A549 (cell line): ENCODE data around the gene SLC10A7. TPM values are rescaled to one million over a fixed set of nuclear protein-coding genes. Genes with fewer than 3 reads are reported as not detected.

Experiments used
- ATAC-seq, 2 experiments: fragments of 200-7000 bp in 1 of 2; fragments of >200 bp in 1 of 2; cut with Nextera tagmentation in 1 of 2; cut with Tn5 transposase in 1 of 2; 3 replicates each; pipeline versions ENCODE4 v1.8.0 to v1.9.1; 2018 to 2020; ENCODE audit warnings: mild to moderate bottlenecking in 1 of 2, moderate library complexity in 1 of 2
- CTCF ChIA-PET: fragments of 300-600 bp; sonication (Branson Sonifier 250); formaldehyde crosslinking; extraction: SDS; loops from one replicate; lab custom pipeline; 2021; ENCODE audit warnings: antibody characterized with exemption, inconsistent platforms; lab: Yijun Ruan, JAX
- POLR2A ChIA-PET: fragments of 350-600 bp; formaldehyde crosslinking; extraction: SDS; loops from one replicate; lab custom pipeline; 2021; ENCODE audit warnings: antibody characterized with exemption, inconsistent platforms; lab: Yijun Ruan, JAX
- DNase-seq, 2 experiments: peaks; one replicate each; pipeline versions ENCODE4 v3.0.0 to v3.0.0-alpha.2; 2011 to 2016; ENCODE audit warnings: low read depth in 1 of 2, low spot score in 1 of 2
- FAIRE-seq: peaks from 2 replicates; lab custom pipeline; 2011; peaks lifted over from hg19 to GRCh38; lab: Jason Lieb, UNC
- H3K27ac ChIP-seq, 2 experiments: fragments of >200 bp; sonication (Bioruptor Twin); formaldehyde crosslinking; 3 replicates each; pipeline ENCODE4 v1.5.1; 2016 to 2017
- H3K4me1 ChIP-seq: fragments of >200 bp; sonication (Bioruptor Twin); formaldehyde crosslinking; 3 replicates; pipeline ENCODE4 v1.6.1; 2016
- H3K4me2 ChIP-seq: fragments of >200 bp; sonication (Bioruptor Twin); formaldehyde crosslinking; 3 replicates; pipeline ENCODE4 v1.6.1; 2016
- H3K4me3 ChIP-seq: fragments of >200 bp; sonication (Bioruptor Twin); formaldehyde crosslinking; 3 replicates; pipeline ENCODE4 v1.5.1; 2016
- H3K9me3 ChIP-seq: fragments of >200 bp; sonication (Bioruptor Twin); formaldehyde crosslinking; 3 replicates; pipeline ENCODE4 v1.6.1; 2016
- BHLHE40 ChIP-seq: IDR thresholded peaks from 2 replicates; pipeline ENCODE4 v1.6.1; 2012; ENCODE audit warnings: low read depth, low read length, inconsistent platforms
- CEBPB ChIP-seq, 2 experiments: fragments of >200 bp in 1 of 2; sonication (Bioruptor Twin) in 1 of 2; formaldehyde crosslinking in 1 of 2; IDR thresholded peaks; 2 replicates each; pipeline ENCODE4 v1.6.1; 2012 to 2016
- CHD4 ChIP-seq: fragments of 200-600 bp; sonication (generic); IDR thresholded peaks from 2 replicates; pipeline ENCODE4 v1.6.1; 2016; ENCODE audit warnings: antibody characterized with exemption, mild to moderate bottlenecking, borderline replicate concordance
- EHMT2 ChIP-seq: fragments of 200-600 bp; sonication (generic); IDR thresholded peaks from 2 replicates; pipeline ENCODE4 v1.6.1; 2016; ENCODE audit warnings: antibody characterized with exemption, low read depth, mild to moderate bottlenecking, moderate library complexity
- EP300 ChIP-seq, 2 experiments: fragments of >200 bp; sonication (Bioruptor Twin); formaldehyde crosslinking; IDR thresholded peaks; 2 replicates in 1 of 2; 3 replicates in 1 of 2; pipeline ENCODE4 v1.6.1; 2016 to 2017
- FOSL2 ChIP-seq, 2 experiments: fragments of 450-650 bp in 1 of 2; fragments of >200 bp in 1 of 2; sonication (Bioruptor Twin) in 1 of 2; formaldehyde crosslinking; IDR thresholded peaks; 2 replicates each; pipeline versions ENCODE4 v1.5.0 to v1.6.1; 2016 to 2020; ENCODE audit warnings: mild to moderate bottlenecking in 1 of 2, moderate library complexity in 1 of 2
- GATA3 ChIP-seq: IDR thresholded peaks from 2 replicates; pipeline ENCODE4 v1.6.1; 2012; ENCODE audit warnings: borderline replicate concordance
- HES2 ChIP-seq: fragments of >200 bp; sonication (Bioruptor Twin); formaldehyde crosslinking; IDR thresholded peaks from 2 replicates; pipeline ENCODE4 v1.6.1; 2016
- HEYL ChIP-seq: fragments of 250-450 bp; sonication (Bioruptor Pico); IDR thresholded peaks from 2 replicates; pipeline ENCODE4 v1.8.0; 2021; ENCODE audit warnings: mild to moderate bottlenecking, moderate library complexity
- HOXA7 ChIP-seq: fragments of 250-450 bp; sonication (Bioruptor Pico); IDR thresholded peaks from 2 replicates; pipeline ENCODE4 v1.5.0; 2020; ENCODE audit warnings: mild to moderate bottlenecking, moderate library complexity
- HOXB13 ChIP-seq: fragments of 250-450 bp; sonication (Bioruptor Pico); IDR thresholded peaks from 2 replicates; pipeline ENCODE4 v1.5.0; 2020; ENCODE audit warnings: low read depth, mild to moderate bottlenecking, moderate library complexity
- HOXB5 ChIP-seq: fragments of 250-450 bp; sonication (Bioruptor Pico); IDR thresholded peaks from 2 replicates; pipeline ENCODE4 v1.5.0; 2020; ENCODE audit warnings: mild to moderate bottlenecking, moderate library complexity
- MAZ ChIP-seq: fragments of 150-350 bp; IDR thresholded peaks from 2 replicates; pipeline ENCODE4 v1.6.1; 2014; ENCODE audit warnings: antibody characterized with exemption, low read depth, low read length, borderline replicate concordance
- NFE2L2 ChIP-seq: fragments of 150-350 bp; conservative IDR thresholded peaks from 2 replicates; pipeline ENCODE4 v1.6.1; 2014; ENCODE audit warnings: low read length
- NPAS2 ChIP-seq: fragments of 250-450 bp; sonication (Bioruptor Pico); IDR thresholded peaks from 2 replicates; pipeline ENCODE4 v1.8.0; 2022; ENCODE audit warnings: mild to moderate bottlenecking, moderate library complexity, borderline replicate concordance
- PHF8 ChIP-seq: fragments of 200-600 bp; sonication (generic); IDR thresholded peaks from 2 replicates; pipeline ENCODE4 v1.6.1; 2016; ENCODE audit warnings: low read depth, mild to moderate bottlenecking, antibody characterized with exemption, moderate library complexity, borderline replicate concordance
- RFX5 ChIP-seq: fragments of 450-650 bp; IDR thresholded peaks from 2 replicates; pipeline ENCODE4 v1.7.1; 2014; ENCODE audit warnings: antibody characterized with exemption, mild to moderate bottlenecking, moderate library complexity
- RNF2 ChIP-seq: fragments of 200-600 bp; sonication (generic); IDR thresholded peaks from 2 replicates; pipeline ENCODE4 v1.6.1; 2016; ENCODE audit warnings: low read depth, mild to moderate bottlenecking, antibody characterized with exemption, moderate library complexity, borderline replicate concordance
- SMC3 ChIP-seq: fragments of >200 bp; sonication (Bioruptor Twin); formaldehyde crosslinking; IDR thresholded peaks from 3 replicates; pipeline ENCODE4 v1.6.1; 2018; ENCODE audit warnings: inconsistent platforms
- SREBF2 ChIP-seq: fragments of 450-650 bp; IDR thresholded peaks from 2 replicates; pipeline ENCODE4 v1.6.1; 2014; ENCODE audit warnings: mild to moderate bottlenecking, moderate library complexity
- TFCP2L1 ChIP-seq: fragments of 250-450 bp; sonication (Bioruptor Pico); IDR thresholded peaks from 2 replicates; pipeline ENCODE4 v1.5.0; 2021; ENCODE audit warnings: mild to moderate bottlenecking
- ZC3H11A ChIP-seq: fragments of 450-650 bp; IDR thresholded peaks from 2 replicates; pipeline ENCODE4 v1.6.1; 2014; ENCODE audit warnings: antibody characterized with exemption, mild to moderate bottlenecking
- ZNF302 ChIP-seq: fragments of 250-450 bp; sonication (Bioruptor Pico); IDR thresholded peaks from 2 replicates; pipeline ENCODE4 v1.9.0; 2021; ENCODE audit warnings: inconsistent platforms, mild to moderate bottlenecking, moderate library complexity
- WGBS: methylation state at CpG from one replicate; pipeline ENCODE4 v1.1.6; 2017; ENCODE audit errors: missing lambda C conversion rate; 5-methylcytosine and 5-hydroxymethylcytosine counted together
- polyA plus RNA-seq, 4 experiments: library from polyadenylated mRNA; depleted of rRNA in 3 of 4; stranded (reverse); fragments of >200 nt; fragmentation: RNase III in 1 of 4; extraction: RNeasy Plus Mini Kit Qiagen cat#74134 plus additional on column Dnase treatment in 1 of 4; gene quantifications; 2 replicates in 3 of 4; 3 replicates in 1 of 4; pipeline ENCODE4 v1.2.3, GENCODE V29; 2011 to 2017
- TF ChIP-seq, protein P1 (sequence below): fragments of 200-600 bp; sonication (generic); IDR thresholded peaks from 2 replicates; pipeline ENCODE4 v1.6.1; 2016; ENCODE audit warnings: antibody characterized with exemption, mild to moderate bottlenecking, moderate library complexity
- TF ChIP-seq, protein P2 (sequence below): IDR thresholded peaks from 2 replicates; pipeline ENCODE4 v1.6.1; 2012; ENCODE audit warnings: low read depth, borderline replicate concordance

SLC10A7 gene
- polyA plus RNA-seq, 2 of the 4 experiments (the other 2 are of a cell fraction), result 1.3 to 6.5 TPM

DNA sequence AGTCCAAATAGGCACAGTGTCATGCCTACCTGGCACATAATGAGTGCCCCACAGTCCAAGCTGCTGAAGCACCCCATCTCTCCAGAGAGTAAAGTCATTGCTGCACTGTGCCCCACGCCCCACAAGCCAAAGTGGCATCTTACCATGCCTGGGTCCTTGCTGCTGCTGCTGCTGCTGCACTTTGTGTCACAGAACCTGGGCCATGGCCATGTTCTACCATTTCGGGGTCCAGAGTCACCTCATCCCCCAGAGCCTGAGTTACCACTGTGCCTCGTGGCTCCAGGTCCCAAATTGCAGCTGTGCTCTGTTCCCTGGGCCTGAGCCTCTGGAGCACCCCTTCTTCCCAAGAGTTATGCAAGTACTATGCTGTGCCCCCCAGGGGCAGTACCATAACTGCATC, 40.5 kb downstream of the SLC10A7 start:
- FAIRE-seq (no peak), ATAC-seq (no peak), DNase-seq (no peak)
- no peak overlapping the region for H3K4me3 ChIP-seq
- H3K9me3 ChIP-seq, result no peaks in the 10 kb centered on the region
- ChIA-PET POLR2A (no interaction called here), CTCF (no interaction called here)
- WGBS, result 50% methylated on average over 2 of the region's 3 CpGs
- H3K4me2 ChIP-seq, result no peak overlapping the region
- no peaks in the 10 kb centered on the region for H3K4me1 ChIP-seq
- no peak overlapping the region for H3K27ac ChIP-seq
- TF ChIP-seq, protein P1, sequence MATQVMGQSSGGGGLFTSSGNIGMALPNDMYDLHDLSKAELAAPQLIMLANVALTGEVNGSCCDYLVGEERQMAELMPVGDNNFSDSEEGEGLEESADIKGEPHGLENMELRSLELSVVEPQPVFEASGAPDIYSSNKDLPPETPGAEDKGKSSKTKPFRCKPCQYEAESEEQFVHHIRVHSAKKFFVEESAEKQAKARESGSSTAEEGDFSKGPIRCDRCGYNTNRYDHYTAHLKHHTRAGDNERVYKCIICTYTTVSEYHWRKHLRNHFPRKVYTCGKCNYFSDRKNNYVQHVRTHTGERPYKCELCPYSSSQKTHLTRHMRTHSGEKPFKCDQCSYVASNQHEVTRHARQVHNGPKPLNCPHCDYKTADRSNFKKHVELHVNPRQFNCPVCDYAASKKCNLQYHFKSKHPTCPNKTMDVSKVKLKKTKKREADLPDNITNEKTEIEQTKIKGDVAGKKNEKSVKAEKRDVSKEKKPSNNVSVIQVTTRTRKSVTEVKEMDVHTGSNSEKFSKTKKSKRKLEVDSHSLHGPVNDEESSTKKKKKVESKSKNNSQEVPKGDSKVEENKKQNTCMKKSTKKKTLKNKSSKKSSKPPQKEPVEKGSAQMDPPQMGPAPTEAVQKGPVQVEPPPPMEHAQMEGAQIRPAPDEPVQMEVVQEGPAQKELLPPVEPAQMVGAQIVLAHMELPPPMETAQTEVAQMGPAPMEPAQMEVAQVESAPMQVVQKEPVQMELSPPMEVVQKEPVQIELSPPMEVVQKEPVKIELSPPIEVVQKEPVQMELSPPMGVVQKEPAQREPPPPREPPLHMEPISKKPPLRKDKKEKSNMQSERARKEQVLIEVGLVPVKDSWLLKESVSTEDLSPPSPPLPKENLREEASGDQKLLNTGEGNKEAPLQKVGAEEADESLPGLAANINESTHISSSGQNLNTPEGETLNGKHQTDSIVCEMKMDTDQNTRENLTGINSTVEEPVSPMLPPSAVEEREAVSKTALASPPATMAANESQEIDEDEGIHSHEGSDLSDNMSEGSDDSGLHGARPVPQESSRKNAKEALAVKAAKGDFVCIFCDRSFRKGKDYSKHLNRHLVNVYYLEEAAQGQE, result no peak
- TF ChIP-seq, protein P2, sequence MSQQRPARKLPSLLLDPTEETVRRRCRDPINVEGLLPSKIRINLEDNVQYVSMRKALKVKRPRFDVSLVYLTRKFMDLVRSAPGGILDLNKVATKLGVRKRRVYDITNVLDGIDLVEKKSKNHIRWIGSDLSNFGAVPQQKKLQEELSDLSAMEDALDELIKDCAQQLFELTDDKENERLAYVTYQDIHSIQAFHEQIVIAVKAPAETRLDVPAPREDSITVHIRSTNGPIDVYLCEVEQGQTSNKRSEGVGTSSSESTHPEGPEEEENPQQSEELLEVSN, result no peak
- TF ChIP-seq NFE2L2 (no peak), HOXB13 (CRISPR knock-in tag) (no peak), SREBF2 (no peak), GATA3 (no peak), RNF2 (no peak), MAZ (no peak), HOXB5 (CRISPR knock-in tag) (no peak), PHF8 (no peak), ZC3H11A (no peak), SMC3 (no peak), EHMT2 (no peak), ZNF302 (CRISPR knock-in tag) (no peak), NPAS2 (CRISPR knock-in tag) (no peak), BHLHE40 (no peak), HES2 (no peak), HEYL (CRISPR knock-in tag) (no peak)
- TF ChIP-seq, all 56 proteins: peak for 0

GRCh38 chr4:146478009-146478408, 43.7 kb downstream of the SLC10A7 start:
- Histone ChIP-seq H3K27ac (no peak overlapping the region), H3K4me3 (no peak overlapping the region), H3K4me2 (no peak overlapping the region), H3K9me3 (no peaks in the 10 kb centered on the region), H3K4me1 (no peaks in the 10 kb centered on the region)
- DNase-seq (no peak), FAIRE-seq (no peak), ATAC-seq (no peak)
- TF ChIP-seq FOSL2 (IDR thresholded peaks at IDR 0.05) (no peak), FOSL2 (CRISPR knock-in tag; IDR thresholded peaks at IDR 0.05) (no peak), HOXB5 (CRISPR knock-in tag) (no peak), HEYL (CRISPR knock-in tag) (no peak), HOXA7 (CRISPR knock-in tag) (no peak), TFCP2L1 (no peak), CHD4 (no peak), CEBPB (IDR thresholded peaks at IDR 0.05) (no peak), RNF2 (no peak), EP300 (IDR thresholded peaks at IDR 0.05) (no peak), HES2 (no peak), RFX5 (no peak)
- ChIA-PET CTCF (no interaction called here), POLR2A (no interaction called here)
- 67% methylated on average over 3 of the region's 3 CpGs for WGBS
